Endothelial cell of umbilical vein (primary cell): ENCODE data around the gene VPS52. TPM values are rescaled to one million over a fixed set of nuclear protein-coding genes. Genes with fewer than 3 reads are reported as not detected.

Experiments
- BruUV-seq: library from RNA; stranded (reverse); fragments of 400-500 nt; replicated peaks from 2 replicates; lab custom pipeline; 2021; lab: Mats Ljungman, UMichigan
- CTCF ChIA-PET: fragments of 300-600, 350-600 bp; sonication (Branson Sonifier 250); formaldehyde crosslinking; loops from one replicate; lab custom pipeline; 2021; ENCODE audit warnings: antibody characterized with exemption, inconsistent platforms; lab: Charles Lee
- POLR2A ChIA-PET: fragments of 300-600, 350-600 bp; sonication (Branson Sonifier 250); formaldehyde crosslinking; loops from one replicate; lab custom pipeline; 2021; ENCODE audit warnings: antibody characterized with exemption, inconsistent platforms; lab: Charles Lee
- DNase-seq: peaks from one replicate; pipeline ENCODE4 v3.0.0-alpha.2; 2011; ENCODE audit warnings: low read depth, low spot score
- FAIRE-seq: peaks from 2 replicates; lab custom pipeline; 2011; peaks lifted over from hg19 to GRCh38; lab: Jason Lieb, UNC
- H2AFZ ChIP-seq: 2 replicates; pipeline ENCODE4 v1.6.0; 2012; ENCODE audit warnings: low read depth, low read length, control low read depth, inconsistent platforms
- H3K27ac ChIP-seq: 2 replicates; pipeline ENCODE4 v1.5.1; 2011; ENCODE audit warnings: low read depth, mild to moderate bottlenecking, control low read depth, low read length, moderate library complexity; ENCODE audit not compliant: insufficient read depth
- H3K27me3 ChIP-seq, 2 experiments: 2 replicates each; pipeline versions ENCODE4 v1.6.0 to v1.6.1; 2011; ENCODE audit warnings: low read length in 2 of 2, mixed read lengths in 1 of 2; ENCODE audit not compliant: control insufficient read depth in 2 of 2, insufficient read depth in 2 of 2
- H3K36me3 ChIP-seq, 2 experiments: 2 replicates in 1 of 2; 3 replicates in 1 of 2; pipeline ENCODE4 v1.5.1; 2011; ENCODE audit warnings: low read length in 2 of 2, mild to moderate bottlenecking in 1 of 2, moderate library complexity in 1 of 2; ENCODE audit not compliant: control insufficient read depth in 2 of 2, insufficient read depth in 2 of 2; ENCODE audit errors: extremely low read depth in 1 of 2
- H3K4me1 ChIP-seq: 3 replicates; pipeline ENCODE4 v1.5.1; 2011; ENCODE audit warnings: mild to moderate bottlenecking, low read length; ENCODE audit not compliant: control insufficient read depth, insufficient read depth; ENCODE audit errors: extremely low read depth
- H3K4me2 ChIP-seq: 2 replicates; pipeline ENCODE4 v1.6.1; 2011; ENCODE audit warnings: low read length, control low read depth, mixed read lengths; ENCODE audit not compliant: insufficient read depth
- H3K4me3 ChIP-seq, 3 experiments: fragments of 200-600 bp in 1 of 3; sonication (generic), shearing (Covaris generic) in 1 of 3; replicated peaks in 1 of 3; 2 replicates each; pipeline ENCODE4 v1.5.1; 2011 to 2016; ENCODE audit warnings: control low read depth in 3 of 3, low read length in 3 of 3, mild to moderate bottlenecking in 2 of 3, inconsistent platforms in 1 of 3, low read depth in 1 of 3, moderate library complexity in 1 of 3; ENCODE audit not compliant: insufficient read depth in 1 of 3
- H3K79me2 ChIP-seq: 2 replicates; pipeline ENCODE4 v1.6.0; 2012; ENCODE audit warnings: low read length, inconsistent platforms; ENCODE audit not compliant: control insufficient read depth, insufficient read depth
- H3K9ac ChIP-seq: replicated peaks from 2 replicates; pipeline ENCODE3; 2011; ENCODE audit warnings: low read length, control low read depth; ENCODE audit not compliant: insufficient read depth; ENCODE audit errors: extremely low read depth
- H3K9me1 ChIP-seq: replicated peaks from 3 replicates; pipeline ENCODE4 v1.6.0; 2011; ENCODE audit warnings: mild to moderate bottlenecking, low read length; ENCODE audit not compliant: control insufficient read depth, insufficient read depth; ENCODE audit errors: extremely low read depth
- H3K9me3 ChIP-seq: replicated peaks from 2 replicates; pipeline ENCODE4 v1.5.1; 2012; ENCODE audit warnings: low read length, inconsistent platforms; ENCODE audit not compliant: control insufficient read depth, insufficient read depth
- H4K20me1 ChIP-seq: replicated peaks from 2 replicates; pipeline ENCODE3; 2011; ENCODE audit warnings: mild to moderate bottlenecking, low read length; ENCODE audit not compliant: control insufficient read depth, insufficient read depth; ENCODE audit errors: extremely low read depth
- CTCF ChIP-seq, 2 donors: IDR thresholded peaks; 1 replicate in 1 of 2; 2 replicates in 1 of 2; pipeline ENCODE4 v1.5.1; 2011; ENCODE audit warnings: low read length in 2 of 2, mild to moderate bottlenecking in 2 of 2, moderate library complexity in 2 of 2, control low read depth in 1 of 2, inconsistent platforms in 1 of 2, low read depth in 1 of 2; ENCODE audit not compliant: insufficient read depth in 1 of 2; ENCODE audit errors: extremely low read depth in 1 of 2
- EZH2 ChIP-seq: IDR thresholded peaks from 2 replicates; pipeline ENCODE4 v1.6.1; 2012; ENCODE audit warnings: borderline replicate concordance, low read depth, mild to moderate bottlenecking, moderate library complexity, low read length, inconsistent platforms; ENCODE audit not compliant: severe bottlenecking
- JUN ChIP-seq: IDR thresholded peaks from 2 replicates; pipeline ENCODE4 v1.6.1; 2011; ENCODE audit warnings: borderline replicate concordance, low read depth; ENCODE audit not compliant: insufficient read length, insufficient read depth
- MAX ChIP-seq: IDR thresholded peaks from 2 replicates; pipeline ENCODE4 v1.6.1; 2011; ENCODE audit not compliant: insufficient read depth, insufficient read length
- MYC ChIP-seq: IDR thresholded peaks from one replicate; pipeline ENCODE4 v1.6.1; 2011; ENCODE audit warnings: mild to moderate bottlenecking, low read depth, low read length
- POLR2A ChIP-seq: IDR thresholded peaks from 2 replicates; pipeline ENCODE4 v1.6.1; 2012; ENCODE audit warnings: low read depth, mild to moderate bottlenecking, control low read depth, low read length
- POLR2AphosphoS5 ChIP-seq: IDR thresholded peaks from 2 replicates; pipeline ENCODE4 v1.6.1; 2012; ENCODE audit warnings: low read depth, mild to moderate bottlenecking, control low read depth, low read length, moderate library complexity; ENCODE audit not compliant: insufficient read depth
- dilution Hi-C: fragments of 300-500 bp; cut with MboI; formaldehyde crosslinking; loops from one replicate; pipeline ENCODE4 v1.15.0; 2019; ENCODE audit warnings: low sequenced_read_pairs; ENCODE audit not compliant: extremely low pct_ligation_motif_present
- intact Hi-C: fragments of 100-400 bp; cut with micrococcal nuclease; formaldehyde crosslinking; loops from one replicate; pipeline ENCODE4 v1.10.0; 2022
- polyA plus RNA-seq, 4 experiments: library from polyadenylated mRNA; depleted of rRNA in 3 of 4; stranded (reverse) in 3 of 4; unstranded in 1 of 4; fragments of >200 nt; gene quantifications; 2 replicates each; pipeline versions ENCODE4 v1.2.1 to v1.2.3, GENCODE V29; 2011 to 2012; ENCODE audit warnings: missing spikeins in 1 of 4
- total RNA-seq: library from RNA; stranded (reverse); gene quantifications from 2 replicates; pipeline ENCODE4 v1.2.3, GENCODE V29; 2021

VPS52 gene
- total and polyA plus RNA-seq, 2 donors (not counting 3 experiments of a cell fraction or from before 2014, with no cell fraction given), result 49.2 to 112 TPM

- TF ChIP-seq MAX (no peak), JUN (no peak)
- dilution Hi-C loops (no loop called here), intact Hi-C loops (no loop called here)
- BruUV-seq, result no TSS peak
- Histone ChIP-seq H3K9ac (no peak overlapping the region), H3K4me3 (no peak overlapping the region), H3K36me3 (no peaks in the 10 kb centered on the region), H3K4me1 (peaks cover 8% of the 10 kb centered on the region), H3K27ac (no peak overlapping the region), H4K20me1 (no peaks in the 10 kb centered on the region), H3K9me3 (no peaks in the 10 kb centered on the region), H3K4me2 (no peak overlapping the region), H2AFZ (no peak overlapping the region), H3K9me1 (no peaks in the 10 kb centered on the region), H3K79me2 (no peaks in the 10 kb centered on the region), H3K27me3 (peaks cover 3 to 10% of the 10 kb centered on the region in 2 experiments)
- DNase-seq (no peak), FAIRE-seq (no peak)
- CTCF ChIA-PET, result interaction anchor here (0.9 kb wide), 1 partner anchor 16 kb away, joined by 3 read pairs; no protein-coding TSS in a partner anchor
- POLR2A ChIA-PET, result no interaction called here
Observed at GRCh38 chr6:33216117-33216649, 55.5 kb downstream of the VPS52 start.

- H3K79me2 ChIP-seq, result no peaks in the 10 kb centered on the region
- H4K20me1 ChIP-seq, result no peaks in the 10 kb centered on the region
- no TSS peak for BruUV-seq
- ChIA-PET CTCF (interaction anchor here (0.9 kb wide), 1 partner anchor 18 kb away, joined by 3 read pairs; no protein-coding TSS in a partner anchor), POLR2A (no interaction called here)
- H3K27me3 ChIP-seq, result peaks cover 3 to 10% of the 10 kb centered on the region in 2 experiments
- H3K4me2 ChIP-seq, result no peak overlapping the region
- H3K9me3 ChIP-seq, result no peaks in the 10 kb centered on the region
- DNase-seq, result no peak
- H3K36me3 ChIP-seq, result no peaks in the 10 kb centered on the region
- no peak overlapping the region for H3K9ac ChIP-seq
- no peak overlapping the region for H3K4me3 ChIP-seq
- intact Hi-C loops (no loop called here), dilution Hi-C loops (no loop called here)
- FAIRE-seq, result no peak
- TF ChIP-seq POLR2AphosphoS5, result no peak
- TF ChIP-seq MYC, result no peak
- no peak for TF ChIP-seq CTCF (IDR thresholded peaks at IDR 0.05; ENCODE audit: extremely low read depth in 1 of 2, insufficient read depth in 1 of 2, low read depth in 1 of 2, low read length in 2 of 2)
- no peak for TF ChIP-seq JUN
- TF ChIP-seq MAX, result no peak
- TF ChIP-seq EZH2, result no peak
- no peak for TF ChIP-seq POLR2A
- no peak overlapping the region for H2AFZ ChIP-seq
- H3K4me1 ChIP-seq, result peaks cover 8% of the 10 kb centered on the region
- no peaks in the 10 kb centered on the region for H3K9me1 ChIP-seq
- no peak overlapping the region for H3K27ac ChIP-seq
Observed at GRCh38 chr6:33215271-33216116, 56.2 kb downstream of the VPS52 start.
